GM18499 (cell line): ENCODE measurements around the gene HHIPL2.
A peak's percentile ranks its signal among the peaks of the same experiment; 100 is the strongest.

ENCODE experiments used
- ATAC-seq: cut with Tn5 transposase; IDR thresholded peaks from one replicate; pipeline ENCODE4 v1.9.1; 2021; ENCODE audit warnings: moderate number of reproducible peaks; ENCODE audit not compliant: insufficient read depth, unreplicated experiment

HHIPL2 gene

DNA sequence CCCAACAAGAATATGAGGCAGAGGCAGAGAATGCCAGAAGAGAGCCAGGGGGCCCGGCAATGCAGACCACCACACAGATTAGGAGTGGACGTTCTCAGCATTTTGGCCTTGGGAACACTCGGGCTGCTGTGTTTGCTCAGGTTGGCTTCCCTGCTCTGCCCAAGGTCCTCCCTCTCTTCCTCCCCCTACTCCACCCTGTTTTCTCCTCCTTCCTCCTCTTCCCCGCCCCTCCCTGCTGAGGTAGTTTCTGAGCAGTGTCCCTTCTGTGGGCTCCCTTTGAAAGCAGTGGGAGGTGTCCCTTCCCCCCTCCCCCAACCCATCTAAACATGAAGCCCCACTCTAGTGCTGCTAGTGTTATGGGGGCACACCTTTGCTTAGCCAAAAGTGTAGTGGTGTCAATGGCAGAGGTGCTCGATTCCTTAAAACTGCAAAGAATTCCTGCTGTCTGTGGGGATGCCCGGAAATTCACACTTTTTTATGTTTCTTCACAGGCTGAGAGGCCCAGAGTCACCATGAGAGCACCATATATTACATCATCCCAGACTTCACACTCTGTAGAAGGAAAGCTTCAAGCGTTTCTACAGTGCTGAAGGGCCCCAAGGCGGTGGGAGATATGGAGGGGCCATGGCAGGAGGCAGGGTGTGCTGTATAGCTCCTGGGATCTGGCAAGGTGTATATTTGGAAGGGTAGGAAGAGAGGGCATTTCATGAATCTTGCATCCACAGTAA is at the start of gene HHIPL2:
TSS of gene HHIPL2 (minus strand) at position 161 of the 728 bp plus-strand sequence. CDS start at position 101, 60 bp downstream.
- no peak for ATAC-seq

- ATAC-seq, result no peak
Measured at GRCh38 chr1:222596696-222597095, 48.8 kb upstream of the HHIPL2 start.

DNA sequence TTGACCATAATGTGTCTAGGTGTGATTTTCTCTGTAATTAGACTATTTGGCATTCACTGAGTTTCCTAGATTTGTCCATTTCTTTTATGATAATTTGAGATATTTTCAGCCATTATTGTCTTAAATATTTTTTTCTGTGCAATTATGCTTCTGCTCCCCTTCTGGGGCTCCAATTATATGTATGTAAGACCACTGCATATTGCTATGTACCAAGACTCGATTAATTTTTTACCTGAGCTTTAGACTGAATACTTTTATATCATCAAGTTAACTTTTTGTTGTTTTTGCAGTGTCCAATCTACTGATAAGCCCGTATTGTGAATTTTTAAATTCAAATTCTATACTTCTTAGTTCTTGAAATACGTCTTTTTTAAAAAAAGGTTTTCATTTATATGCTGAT is 46.9 kb upstream of the HHIPL2 start:
- ATAC-seq, result no peak

DNA sequence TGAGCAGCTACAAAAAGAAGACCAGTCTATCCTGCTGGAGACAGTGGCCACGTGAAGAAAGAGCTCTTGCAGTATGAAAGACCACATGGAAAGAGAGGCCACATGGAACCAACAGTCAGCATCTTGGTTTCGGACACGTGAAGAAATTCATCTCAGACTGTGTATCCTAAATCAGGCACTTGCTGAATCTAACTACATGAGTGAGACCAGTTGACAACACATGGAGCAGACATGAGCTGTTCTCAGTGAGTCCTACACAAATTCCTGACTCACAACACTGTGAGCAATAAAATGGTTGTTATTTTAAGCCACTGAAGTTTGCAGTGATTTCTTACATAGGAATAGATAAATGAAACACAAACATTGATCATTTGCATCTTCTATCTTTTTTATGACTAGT is 44.3 kb upstream of the HHIPL2 start:
- no peak for ATAC-seq

DNA sequence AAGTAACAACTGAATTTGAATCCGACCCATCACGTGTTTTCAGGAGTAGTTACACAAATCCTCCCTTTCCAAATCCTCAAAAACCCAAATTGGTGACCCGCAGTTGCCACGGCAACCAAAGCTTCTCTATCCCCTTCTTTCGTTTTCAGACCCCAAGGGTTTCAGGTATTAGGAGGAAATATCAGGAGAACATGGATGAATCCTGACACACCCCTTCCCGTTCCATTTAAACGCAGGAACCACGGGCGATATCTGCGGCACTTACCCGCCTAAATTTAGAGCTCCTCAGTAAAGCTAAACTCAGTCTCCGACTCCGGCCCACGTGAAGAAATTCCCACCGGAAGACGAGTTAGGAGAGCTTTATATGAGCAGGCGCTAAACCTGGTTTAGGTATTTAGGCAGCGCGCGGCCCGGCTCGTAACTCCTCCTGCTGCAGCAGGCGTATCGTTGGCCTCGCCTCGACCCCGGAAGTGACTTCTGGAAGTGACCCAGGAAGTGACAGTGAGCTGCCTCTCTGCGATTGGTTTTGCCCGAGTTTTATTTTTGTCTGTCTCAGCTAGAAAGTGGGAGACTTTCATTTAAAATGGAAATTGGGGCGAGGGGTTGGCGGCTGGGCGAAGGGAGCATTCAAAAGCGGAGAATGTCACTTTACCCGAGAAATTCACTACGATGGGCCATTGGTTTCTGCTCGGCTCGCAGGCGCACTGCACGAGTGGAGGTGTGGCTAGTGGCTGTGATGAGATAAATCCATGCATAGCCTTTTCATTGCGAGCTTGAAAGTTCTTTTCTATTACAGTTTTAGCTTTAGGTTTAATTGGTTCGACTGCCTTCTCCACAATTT is 41.8 kb upstream of the HHIPL2 start, which contains the start of gene TAF1A:
TSS of gene TAF1A (minus strand) at position 472 of the 841 bp plus-strand sequence.
- peak; percentile 88 for ATAC-seq

DNA sequence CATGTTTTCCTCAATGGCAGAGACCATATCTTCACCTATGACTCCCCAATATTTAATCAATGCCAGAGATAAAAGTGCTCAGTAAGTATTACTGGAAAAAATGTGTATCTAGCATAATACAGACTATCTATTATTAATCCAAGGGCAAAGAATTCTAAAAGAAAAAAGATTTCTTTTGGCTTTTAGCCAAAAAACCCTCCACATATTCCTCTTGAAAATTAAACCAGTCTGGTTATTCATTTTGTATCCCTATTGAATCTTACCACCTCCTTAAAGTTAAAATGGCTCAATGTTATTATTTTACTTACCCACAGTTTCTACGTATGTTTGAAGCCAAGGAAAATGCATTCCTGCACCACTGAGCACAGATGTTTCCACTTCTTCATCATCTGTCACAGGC is 40.2 kb upstream of the HHIPL2 start:
- ATAC-seq, result no peak

GRCh38 chr1:222586842-222587241 is 38.9 kb upstream of the HHIPL2 start:
- no peak for ATAC-seq

DNA sequence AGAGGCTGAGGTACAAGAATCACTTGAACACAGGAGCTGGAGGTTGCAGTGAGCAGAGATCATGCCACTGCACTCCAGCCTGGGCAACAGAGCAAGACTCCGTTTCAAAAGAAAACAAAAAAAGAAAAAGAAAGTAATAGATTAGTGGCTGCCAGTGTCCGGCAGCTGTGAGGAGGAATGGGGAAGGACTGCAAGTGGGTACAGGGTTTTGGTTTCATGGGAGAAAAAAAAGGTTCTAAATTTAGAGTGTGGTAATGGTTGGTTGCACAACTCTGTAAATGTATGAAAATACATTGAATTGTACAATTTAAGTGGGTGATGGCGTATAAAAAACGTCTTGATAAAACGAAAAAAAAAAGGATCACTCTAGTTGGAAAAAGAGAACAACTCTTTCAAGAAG is 35.2 kb upstream of the HHIPL2 start:
- peak; percentile 69 for ATAC-seq

DNA sequence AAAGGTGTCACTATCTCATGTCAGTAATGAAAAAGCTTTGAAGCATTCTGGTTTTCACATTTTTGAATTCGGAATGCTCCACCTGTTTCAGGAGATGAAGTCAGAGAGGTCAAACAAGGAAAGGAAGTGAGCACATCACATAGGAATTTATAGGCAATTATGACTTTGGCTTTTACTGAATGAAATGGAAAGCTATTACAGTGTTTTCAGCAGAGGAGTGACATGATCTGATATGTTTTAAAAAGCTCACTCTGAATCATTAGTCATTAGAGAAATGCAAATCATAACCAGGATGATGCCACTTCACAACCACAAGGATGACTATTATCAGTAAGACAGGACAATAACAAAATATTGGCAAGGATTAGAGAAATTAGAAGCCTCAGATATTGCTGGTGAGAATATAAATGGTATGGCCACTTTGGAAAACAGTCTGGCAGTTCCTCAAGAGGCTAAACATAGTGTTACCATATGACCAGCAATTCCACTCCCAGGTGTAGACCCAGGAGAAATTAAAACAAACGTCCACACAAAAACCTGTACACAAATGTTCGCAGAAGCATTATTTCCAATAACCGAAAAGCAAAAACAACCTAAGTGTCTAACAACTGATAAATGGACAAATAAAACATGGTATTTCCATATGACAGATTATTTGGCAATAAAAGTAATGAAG is 34.3 kb upstream of the HHIPL2 start:
- peak; percentile 49 for ATAC-seq

DNA sequence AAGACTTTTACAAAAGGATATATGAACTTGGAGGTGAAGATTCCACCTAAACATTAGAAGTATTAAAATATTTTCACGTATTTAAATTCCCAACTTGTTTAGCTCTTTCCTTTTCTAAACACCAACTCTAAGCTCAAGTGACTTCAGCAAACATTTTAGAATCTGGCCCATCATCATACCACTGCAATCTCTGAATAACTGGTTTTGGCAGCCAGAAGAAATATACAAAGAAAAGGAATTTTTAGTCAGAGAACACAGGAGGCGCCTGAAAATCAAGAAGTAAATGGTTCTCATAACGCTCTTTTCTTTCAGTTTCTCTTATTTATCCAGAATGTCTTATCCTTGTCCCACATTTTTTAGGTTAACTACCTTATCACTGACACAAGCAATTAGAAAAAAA is 31.4 kb upstream of the HHIPL2 start:
- no peak for ATAC-seq

DNA sequence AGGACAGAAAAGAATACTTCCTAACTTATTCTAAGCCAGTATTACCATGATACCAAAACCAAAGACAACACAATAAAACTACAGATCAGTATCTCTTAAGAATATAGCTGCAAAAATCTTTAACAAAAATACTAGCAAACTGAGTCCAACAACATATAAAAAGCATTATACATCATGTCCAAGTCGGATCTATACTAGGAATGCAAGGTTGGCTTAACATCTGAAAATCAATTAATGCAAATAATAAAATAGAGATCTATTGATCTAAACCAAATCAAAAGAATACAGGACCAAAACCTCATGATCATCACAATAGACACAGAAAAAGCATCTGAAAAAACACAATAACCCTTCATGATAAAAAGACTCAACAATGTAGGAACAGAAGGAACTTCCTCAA is 22.9 kb upstream of the HHIPL2 start:
- no peak for ATAC-seq

- no peak for ATAC-seq
Measured at GRCh38 chr1:222561656-222562055, 13.8 kb upstream of the HHIPL2 start.

GRCh38 chr1:222557574-222557973 is 9.7 kb upstream of the HHIPL2 start:
- ATAC-seq, result no peak

DNA sequence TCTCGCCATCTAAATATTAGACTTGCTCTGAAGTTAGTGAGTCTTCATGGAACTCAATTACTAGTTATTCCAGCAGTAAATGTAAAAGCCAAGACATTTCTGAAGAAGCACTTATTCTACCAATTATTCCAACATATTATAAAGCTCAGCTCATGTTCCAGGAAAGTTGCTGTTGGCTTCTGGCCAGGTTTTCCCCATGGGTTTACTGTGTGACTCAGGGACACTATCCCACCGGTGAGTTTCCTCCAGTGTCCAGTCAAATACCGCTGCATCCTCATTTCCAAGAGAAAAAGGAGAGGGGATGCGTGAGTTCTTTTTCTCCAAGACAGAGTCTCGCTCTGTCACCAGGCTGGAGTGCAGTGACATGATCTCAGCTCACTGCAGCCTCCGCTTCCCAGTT is 9.2 kb upstream of the HHIPL2 start:
- ATAC-seq, result no peak

DNA sequence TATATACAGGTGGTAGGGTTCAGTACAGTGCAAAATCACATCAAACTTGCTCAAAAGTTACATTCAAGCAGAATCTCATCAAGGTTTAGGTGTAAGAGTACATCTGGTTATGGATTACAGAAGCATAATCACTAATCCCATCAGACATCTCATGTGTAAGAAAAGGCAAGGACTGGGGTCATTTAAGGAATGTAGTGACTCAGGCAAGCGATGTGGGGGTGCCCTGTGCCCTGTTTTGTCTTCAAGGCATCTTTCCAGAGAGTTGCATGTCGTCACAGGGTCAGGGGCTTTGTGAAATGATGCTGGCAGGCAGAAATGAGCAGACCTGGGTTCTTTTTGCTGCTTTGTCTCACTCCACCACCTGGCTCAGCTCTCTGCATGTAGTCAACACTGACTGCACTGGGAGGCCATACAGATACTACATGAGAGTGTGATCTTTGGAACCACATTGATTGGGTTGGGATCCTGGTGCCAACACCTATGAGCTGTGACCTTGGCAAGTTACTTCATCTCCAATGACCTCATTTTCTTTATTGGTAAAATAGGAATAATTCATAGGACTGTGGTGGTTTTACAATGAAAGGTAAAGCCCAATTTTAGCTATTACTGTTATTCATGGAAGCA is 8.2 kb upstream of the HHIPL2 start:
- ATAC-seq, result no peak

- ATAC-seq, result no peak
Measured at GRCh38 chr1:222554177-222554576, 6.3 kb upstream of the HHIPL2 start.

GRCh38 chr1:222552882-222553281 is 5.0 kb upstream of the HHIPL2 start:
- ATAC-seq, result no peak

GRCh38 chr1:222547260-222547614 is 667 bp downstream of the HHIPL2 start:
- no peak for ATAC-seq

GRCh38 chr1:222546548-222547259 is 1.2 kb downstream of the HHIPL2 start:
- ATAC-seq, result no peak

GRCh38 chr1:222546091-222546490 is 1.8 kb downstream of the HHIPL2 start:
- no peak for ATAC-seq
